Stimulated activated CD8-positive, alpha-beta memory T cell treated with anti-CD3 and anti-CD28 coated beads, Interleukin-4, amount 100 ng/mL, for 1 hour (primary cell): ENCODE results near the gene MLLT1.
"Not testable (repeated sequence)": the region's sequence is repeated elsewhere in the genome, so short reads cannot be mapped to it uniquely, and the experiment has no call there.

Experiments
- DNase-seq, 2 donors: peaks; one replicate each; pipeline ENCODE4 v3.0.0-alpha.2; 2020; ENCODE audit warnings: low read depth in 2 of 2, low spot score in 1 of 2

The MLLT1 gene, protein sequence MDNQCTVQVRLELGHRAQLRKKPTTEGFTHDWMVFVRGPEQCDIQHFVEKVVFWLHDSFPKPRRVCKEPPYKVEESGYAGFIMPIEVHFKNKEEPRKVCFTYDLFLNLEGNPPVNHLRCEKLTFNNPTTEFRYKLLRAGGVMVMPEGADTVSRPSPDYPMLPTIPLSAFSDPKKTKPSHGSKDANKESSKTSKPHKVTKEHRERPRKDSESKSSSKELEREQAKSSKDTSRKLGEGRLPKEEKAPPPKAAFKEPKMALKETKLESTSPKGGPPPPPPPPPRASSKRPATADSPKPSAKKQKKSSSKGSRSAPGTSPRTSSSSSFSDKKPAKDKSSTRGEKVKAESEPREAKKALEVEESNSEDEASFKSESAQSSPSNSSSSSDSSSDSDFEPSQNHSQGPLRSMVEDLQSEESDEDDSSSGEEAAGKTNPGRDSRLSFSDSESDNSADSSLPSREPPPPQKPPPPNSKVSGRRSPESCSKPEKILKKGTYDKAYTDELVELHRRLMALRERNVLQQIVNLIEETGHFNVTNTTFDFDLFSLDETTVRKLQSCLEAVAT

DNA sequence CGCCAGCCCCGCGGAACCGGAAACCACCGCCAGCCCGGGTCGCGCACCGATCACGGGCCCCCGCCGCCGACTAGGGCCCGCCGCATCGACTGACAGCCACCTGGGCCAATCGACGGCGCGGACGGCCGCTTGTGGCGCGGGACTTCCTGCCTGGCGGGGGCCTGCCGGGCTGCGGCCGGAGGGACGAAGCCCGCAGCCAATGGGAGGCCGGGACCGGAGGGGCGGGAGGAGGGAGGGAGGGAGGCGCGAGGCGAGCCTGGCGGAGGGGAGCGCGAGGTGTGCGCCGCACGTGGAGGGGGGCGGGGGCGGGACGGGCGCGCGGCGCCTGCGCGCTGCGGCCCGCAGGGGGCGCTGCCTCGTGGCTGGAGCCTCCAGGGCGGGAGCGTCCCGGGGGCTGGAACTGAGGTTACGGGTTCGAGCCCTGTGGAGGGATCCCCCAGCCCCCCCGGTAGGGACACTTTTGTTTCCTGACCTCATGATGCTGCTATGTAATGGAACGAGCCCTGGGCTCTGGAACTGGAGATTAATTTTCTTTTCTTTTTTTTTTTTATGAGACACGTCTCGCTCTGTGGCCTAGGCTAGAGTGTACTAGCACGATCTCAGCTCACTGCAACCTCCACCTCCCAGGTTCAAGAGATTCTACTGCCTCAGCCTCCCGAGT is at the start of gene MLLT1:
TSS of gene MLLT1 (minus strand) at position 45 of the 661 bp plus-strand sequence. CDS start 191 bp downstream, outside the sequence.
- peak; percentile 73 to 88 for DNase-seq

DNA sequence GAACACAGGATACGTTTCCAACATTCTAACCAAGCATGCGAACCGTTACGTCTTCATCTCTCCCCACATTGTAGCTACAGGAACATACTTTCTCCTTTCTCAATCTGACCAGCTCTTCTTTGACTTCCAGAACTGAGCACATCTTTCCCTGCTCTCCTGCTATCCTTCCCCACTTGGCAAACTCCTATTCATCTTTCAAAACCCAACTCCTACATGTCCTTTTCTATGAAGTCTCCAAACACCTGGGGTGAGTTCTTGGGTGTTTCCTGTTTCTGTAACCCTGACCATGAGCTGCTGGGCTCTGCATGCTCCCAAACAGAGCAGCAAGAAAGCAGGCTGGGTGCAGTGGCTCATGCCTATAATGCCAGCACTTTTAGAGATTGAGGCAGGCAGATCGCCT is 47.0 kb upstream of the MLLT1 start:
- no peak for DNase-seq

DNA sequence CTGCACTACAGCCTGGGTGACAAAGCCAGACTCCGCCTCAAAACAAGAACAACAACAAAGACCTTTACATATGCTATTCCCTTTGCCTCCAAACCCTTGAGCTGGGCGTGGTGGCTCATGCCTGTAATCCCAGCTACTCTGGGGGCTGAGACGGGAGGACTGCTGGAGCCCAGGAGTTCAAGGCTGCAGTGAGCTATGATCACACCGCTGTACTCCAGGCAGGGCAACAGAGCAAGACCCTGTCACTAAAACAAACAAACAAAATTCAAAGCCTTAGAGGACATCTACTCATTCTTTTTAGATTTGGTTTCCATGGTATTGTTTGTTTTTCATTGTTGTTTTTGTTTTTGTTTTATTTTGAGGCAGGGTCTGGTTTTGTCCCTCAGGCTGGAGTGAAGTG is 45.8 kb upstream of the MLLT1 start:
- no peak for DNase-seq

DNA sequence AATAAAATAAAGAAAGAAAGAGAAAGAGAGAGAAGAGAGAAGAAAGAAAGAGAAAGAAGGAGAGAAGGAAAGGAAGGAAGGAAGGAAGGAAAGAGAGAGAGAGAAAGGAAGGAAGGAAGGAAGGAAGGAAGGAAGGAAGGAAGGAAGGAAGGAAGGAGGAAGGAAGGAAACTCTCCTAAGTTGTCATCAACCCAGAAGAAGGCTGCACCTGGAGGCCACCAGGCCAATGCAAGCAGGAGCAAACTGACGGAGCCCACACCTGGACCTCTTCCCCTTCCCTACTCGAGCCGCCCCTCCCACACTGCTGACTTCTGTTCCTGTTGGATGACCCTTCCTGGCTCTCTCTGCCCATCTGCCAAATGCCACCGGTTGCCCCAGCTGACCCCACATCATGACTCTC is 45.0 kb upstream of the MLLT1 start:
- no peak for DNase-seq

DNA sequence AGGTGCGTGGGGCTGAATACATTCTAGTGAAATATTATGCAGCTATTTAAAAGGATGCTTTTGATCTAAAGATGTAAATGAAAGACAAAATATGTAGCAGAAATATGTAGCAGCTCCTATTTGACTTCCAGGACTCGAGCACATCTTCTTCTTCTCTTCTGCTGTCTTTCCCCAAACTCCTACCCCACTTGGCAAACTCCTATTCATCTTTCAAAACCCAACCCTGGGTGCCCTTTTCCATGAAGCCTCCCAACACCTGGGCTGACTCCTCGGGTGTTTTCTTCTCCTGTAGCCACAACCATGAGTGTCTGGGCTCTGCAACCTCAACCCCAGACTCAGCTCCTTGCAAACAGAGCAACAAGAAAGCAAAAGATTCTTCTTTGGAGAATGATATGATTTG is 42.5 kb upstream of the MLLT1 start:
- no peak for DNase-seq

DNA sequence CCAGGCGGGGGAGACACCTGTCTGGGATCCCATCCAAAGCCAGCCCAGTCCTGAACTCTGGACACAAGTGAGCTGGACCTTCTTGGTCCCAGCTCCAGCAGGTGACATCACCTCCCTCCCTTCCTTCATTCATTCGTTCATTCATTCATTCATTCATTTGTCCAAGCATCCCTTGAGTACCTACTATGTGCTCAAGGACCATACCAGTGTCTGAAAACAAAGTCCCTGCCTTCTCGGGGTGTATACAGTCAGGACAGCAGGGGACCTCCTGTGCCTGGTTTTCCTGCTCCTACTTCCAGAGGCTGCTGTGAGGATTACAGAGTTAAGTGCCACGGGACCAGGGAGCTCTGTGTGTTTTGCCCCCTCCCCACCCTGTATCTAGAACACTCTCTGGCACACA is 39.6 kb upstream of the MLLT1 start:
- DNase-seq: no peak

DNA sequence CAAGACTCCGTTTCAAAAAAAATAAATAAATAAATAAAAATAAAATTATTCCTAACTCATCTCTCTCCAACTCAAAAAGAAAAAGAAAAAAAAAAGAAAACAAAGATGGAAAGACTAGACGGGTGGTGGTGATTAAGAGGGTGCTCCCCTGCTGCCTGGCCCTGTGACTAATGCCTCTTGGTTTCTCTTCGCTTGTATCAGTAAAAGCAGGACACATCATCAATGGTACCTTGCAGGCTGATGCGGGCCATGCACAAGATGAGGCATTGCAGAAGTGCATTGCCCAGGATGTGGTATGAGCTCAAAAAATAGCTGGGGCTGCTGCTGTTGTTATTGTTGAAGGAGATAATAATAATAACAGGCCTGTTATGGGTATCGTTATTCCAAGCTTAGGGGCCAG is 39.0 kb upstream of the MLLT1 start:
- no peak for DNase-seq

DNA sequence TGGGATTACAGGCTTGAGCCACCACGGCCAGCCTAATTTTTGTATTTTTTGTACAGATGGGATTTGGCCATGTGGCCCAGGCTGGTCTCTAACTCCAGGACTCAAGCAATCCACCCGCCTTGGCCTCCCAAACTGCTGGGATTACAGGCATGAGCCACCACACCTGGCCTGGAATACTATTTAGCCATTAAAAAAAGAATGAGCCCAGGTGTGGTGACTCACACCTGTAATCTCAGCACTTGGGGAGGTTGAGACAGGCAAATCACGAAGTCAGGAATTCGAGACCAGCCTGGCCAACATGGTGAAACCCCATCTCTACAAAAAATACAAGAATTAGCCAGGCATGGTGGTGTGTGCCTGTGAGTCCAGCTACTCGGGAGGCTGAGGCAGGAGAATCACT is 35.9 kb upstream of the MLLT1 start:
- not testable (repeated sequence) for DNase-seq

DNA sequence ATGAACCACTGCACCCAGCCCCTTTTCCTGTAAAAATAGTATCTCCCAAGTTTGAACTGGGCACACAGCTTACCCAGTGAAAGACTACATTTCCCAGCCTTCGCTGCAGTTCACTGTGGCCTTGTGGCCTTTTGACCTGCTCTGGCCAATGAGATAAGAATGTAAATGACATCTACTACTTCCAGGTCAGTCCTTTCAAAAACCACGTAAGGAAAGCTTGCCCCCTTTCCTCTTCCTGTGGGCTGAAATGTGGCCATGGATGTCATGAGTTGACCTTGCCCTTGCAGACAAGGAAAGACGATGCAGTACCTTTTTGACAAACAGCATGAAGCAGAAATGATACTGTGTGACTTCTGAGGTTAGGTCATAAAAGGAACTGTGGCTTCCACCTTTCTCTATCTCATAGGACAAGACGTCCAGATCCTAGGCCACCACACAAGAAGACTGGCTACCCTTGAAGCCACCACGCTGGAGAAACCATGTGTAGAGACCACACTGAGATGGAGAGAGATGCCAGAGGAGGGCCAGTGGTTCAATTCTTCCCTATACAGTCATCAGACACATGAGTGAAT is 33.7 kb upstream of the MLLT1 start:
- DNase-seq: no peak

DNA sequence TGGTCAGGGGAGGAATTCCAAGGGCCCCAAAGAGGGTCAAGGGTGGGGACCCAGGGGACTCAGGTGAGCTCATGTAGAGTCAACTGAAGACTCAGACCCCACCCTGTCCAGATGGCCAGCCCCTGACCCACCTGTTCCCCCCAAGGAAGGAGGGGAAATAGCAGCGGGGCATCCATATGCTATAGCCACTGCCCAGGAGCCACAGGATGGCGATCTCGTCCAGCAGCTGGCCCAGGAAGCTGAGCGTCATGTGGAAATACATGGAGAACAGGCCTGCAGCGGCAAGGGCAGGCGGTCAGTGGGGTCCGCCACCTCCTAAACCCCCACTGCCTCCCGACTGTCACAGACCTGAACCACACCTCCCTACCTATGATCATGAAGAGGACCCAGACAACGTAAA is 32.2 kb upstream of the MLLT1 start:
- DNase-seq: no peak

DNA sequence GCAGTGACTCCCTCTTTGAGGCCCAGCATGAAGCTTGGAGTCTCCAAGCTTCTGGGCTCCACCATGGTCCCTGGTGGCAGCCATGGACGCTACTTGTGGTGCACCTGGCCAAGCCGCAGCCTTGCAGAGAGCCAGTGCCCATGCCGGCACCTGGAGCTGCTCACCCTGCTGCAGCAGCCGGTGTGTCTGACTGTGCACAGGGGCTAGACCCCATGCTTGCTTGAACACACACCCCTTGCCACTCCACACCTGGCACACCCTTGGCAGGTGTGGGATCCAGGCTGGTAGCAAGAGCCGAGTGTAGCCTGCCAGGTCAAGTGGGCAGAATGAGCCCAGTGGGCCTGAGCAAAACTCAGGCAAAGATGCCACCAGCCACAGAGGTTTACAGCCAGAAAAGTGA is 18.6 kb upstream of the MLLT1 start:
- DNase-seq: no peak

DNA sequence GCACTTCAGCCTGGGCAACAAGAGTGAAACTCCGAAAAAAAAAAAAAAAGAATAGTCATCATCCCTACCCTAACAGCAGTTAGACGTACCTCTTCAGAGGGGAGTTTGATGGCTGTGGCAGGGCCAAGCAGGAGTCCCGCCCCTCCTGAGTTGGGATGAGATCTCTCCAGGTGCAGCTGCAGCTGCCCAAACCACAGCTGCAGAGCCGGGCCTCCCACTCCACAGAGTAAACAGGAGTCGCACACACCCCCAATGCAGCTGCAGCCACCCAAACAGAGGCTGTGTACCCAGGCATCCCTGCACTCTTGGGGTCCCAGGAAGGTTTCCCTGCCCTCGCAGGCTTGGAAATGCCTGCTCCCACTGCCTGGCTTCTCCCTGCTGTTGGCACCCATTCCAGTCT is 17.4 kb upstream of the MLLT1 start:
- no peak for DNase-seq

DNA sequence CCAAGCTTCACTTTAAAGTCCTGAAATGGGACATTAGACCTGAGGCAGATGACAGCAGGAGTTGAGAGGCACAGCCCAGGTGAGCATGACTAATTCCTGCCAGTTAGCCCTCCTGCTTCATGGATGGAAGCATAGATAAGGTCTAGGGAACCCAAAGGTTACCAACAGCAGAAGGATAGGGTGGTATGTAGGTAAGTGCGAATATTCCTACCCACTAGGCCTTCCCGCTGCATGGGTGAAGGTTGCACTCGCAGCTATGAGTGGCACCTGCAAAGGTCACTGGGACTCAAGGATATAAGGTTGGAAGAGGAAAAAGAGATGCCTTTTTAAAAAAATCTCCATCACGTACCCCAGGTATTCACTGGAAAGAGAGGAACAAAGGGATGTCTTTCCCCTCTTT is 12.2 kb upstream of the MLLT1 start:
- DNase-seq: no peak

DNA sequence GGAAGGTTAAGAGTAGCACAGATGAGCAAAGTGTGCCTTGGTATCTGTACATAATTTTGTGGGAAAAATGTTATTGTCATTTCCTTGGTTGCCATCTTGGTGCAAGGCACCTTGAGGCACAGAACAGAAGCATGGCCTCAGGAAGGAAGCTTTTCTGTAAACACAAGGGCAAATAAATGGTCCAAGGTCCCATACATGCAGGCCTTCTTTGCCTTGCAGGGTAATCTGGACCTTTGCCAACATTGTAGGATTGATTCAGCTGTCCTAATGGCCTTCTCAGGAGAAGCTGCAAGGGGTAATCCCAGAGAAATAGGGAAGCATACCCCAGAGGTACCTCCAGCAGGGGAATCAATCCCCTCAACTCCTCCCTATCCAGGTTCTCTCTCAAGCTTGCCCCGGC is 9.0 kb upstream of the MLLT1 start:
- no peak for DNase-seq

DNA sequence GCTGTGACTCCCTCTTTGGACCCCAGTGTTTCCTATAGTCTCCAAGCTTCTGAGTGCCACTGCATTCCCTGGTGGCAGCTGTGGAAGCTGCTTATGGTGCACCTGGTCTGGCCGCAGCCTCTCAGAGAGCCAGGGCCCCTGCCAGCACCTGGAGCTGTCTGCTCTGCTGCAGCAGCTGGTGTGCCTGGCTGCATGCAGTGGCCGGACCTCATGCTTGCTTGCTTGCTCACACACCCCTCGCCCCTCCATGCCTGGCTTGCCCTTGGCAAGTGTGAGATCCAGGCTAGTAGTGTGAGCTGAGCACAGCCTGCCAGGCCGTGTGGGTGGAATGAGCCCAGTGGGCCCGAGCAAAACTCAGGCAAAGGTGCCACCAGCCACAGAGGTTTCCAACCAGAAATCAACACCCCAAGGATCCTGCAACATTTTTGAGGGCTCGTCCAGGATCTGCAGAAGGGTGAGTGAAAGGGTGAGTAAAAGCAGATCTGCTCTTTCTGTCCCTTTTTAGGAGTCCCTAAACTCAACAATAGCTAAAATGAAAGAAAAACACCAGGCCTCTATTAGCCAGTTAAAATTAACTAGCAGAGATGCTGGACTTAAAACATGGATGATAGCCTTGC is 7.6 kb upstream of the MLLT1 start:
- DNase-seq: no peak

DNA sequence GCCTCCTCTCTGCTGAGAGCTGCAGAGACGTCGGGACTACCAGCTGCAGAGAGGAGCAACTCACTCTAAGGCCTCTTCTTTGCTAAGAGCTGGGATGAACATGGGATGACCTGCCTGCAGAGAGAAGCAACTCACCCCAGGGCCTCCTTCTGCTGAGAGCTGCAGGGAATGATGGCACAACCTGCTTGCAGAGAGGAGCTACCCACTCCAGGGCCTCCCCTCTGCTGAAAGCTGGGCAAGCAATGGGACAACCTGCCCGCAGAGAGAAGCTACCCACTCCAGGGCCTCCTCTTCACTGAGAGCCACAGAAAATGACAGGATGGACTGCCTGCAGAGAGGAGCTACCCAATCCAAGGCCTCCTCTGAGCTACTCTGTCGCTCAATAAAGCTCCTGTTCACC is 6.9 kb upstream of the MLLT1 start:
- DNase-seq: no peak

DNA sequence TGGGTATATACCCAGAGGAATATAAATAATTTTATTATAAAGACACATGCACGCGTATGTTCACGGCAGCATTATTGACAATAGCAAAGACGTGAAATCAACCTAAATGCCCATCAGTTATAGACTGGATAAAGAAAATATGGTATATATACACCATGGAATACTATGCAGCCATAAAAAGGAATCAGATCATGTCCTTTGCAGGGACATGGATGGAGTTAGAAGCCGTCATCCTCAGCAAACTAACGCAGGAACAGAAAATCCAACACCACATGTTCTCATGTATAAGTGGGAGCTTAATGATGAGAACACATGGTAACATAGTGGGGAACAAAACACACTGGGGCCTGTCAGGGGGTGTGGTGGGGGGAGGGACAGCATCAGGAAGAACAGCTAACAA is 2.6 kb upstream of the MLLT1 start:
- not testable (repeated sequence) for DNase-seq

DNA sequence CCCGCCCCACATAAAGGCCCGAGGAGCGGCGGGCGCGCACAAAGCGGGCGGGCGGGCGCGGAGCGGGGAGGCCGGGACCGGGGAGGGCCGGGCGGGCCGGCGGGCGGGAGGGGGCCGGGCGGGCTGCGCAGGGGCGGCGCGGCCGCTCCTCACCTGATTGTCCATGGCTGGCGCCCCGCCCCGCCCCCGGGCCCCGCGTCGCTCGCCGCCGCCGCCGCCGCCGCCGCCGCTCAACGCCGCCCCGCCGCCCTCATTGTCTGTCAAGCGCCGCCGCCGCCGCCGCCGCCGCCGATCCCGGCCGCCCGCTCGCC is 200 bp downstream of the MLLT1 start:
- DNase-seq: no peak

DNA sequence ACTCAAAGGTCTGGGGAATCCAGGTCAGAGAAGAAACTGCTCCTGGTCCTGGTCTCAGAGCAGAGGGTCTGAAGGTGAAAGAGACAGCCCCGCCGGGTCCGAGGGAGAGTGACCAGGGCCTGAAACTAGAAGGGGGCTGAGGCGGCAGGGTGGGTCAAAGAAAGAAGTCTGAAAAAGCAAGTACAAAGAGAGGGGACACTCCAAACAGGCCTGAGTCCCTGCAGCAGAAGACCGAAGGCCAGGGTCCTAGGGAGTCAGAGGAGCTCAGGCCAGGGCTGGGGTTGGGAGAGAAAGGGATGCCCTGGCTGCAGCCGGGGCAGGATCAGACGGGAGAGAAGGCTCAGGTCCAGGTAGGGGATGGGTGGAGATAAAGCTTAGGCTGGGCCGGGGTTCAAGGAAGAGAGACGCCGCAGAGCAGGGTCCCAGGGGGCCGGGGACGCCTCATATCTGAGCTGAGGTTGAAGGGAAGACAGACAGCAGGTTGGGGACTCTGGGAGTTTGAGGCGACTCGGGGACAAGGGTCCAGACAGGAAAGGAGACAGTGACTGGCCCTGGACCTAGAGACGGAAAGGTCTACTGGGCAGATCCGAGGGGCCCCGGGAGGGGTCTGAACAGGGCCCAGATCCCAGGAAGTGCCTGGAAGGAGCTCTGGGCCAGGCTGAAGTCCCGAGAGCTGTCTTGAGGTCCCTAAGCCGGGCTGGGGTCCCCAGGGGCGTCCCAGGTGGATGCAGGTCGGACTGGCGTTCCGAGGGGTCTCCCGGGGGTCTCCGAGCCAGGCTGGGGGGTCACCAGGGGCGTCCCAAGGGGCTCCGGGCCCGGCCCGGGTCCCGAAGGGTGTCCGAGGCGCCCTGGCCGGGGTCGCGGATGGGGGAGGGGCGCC is 795 bp downstream of the MLLT1 start:
- DNase-seq: no peak

DNA sequence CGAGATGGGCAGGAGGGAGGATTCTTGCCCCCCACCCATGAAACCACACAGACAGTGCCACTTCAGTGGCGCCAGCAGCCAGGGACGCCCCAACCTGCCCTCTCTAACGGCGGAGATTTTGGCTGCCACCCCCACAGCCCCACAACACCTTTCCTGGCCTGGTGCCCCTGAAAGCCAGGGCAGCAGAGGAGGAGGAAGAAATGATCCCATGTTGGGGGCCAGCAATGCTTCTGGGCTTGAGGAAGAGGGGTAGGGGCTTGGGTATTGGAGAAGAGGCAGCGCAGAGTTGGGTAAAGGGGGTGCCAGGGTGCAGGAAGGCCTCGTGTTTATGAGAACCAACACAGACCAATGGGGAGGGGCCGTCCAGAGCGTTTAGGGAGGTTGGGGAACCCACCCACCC is 1.7 kb downstream of the MLLT1 start:
- DNase-seq: no peak

DNA sequence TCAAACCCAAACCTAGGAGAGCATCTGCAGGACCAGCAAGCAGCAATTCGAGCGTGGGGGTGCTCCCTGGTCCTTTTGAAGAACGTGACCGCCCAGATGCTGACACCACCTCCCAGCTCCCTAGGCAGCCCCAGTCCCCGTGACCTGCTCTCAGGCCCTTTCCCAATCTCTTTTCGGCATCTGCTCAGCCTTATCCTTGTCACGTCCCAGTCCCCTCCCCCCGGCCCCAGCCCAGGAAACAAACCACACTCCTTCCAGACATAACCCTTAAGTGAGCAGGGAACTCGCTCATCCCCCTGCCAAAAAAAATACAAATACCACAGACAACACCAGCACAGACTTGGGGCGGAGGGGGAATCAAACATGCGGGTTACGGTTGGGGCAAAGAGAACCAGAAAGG is 3.3 kb downstream of the MLLT1 start:
- DNase-seq: no peak
